Neuronal stem cell (in vitro differentiated cells): ENCODE measurements around the gene GREB1.
A peak's percentile ranks its signal among the peaks of the same experiment; 100 is the strongest.

ENCODE experiments used
- DNase-seq: peaks from one replicate; pipeline ENCODE4 v3.0.0-alpha.2; 2013; ENCODE audit warnings: low spot score
- H2AFZ ChIP-seq: one replicate; pipeline ENCODE4 v1.6.1; 2013; ENCODE audit warnings: mild to moderate bottlenecking, low read length, inconsistent platforms
- H2AK5ac ChIP-seq: 2 replicates; pipeline ENCODE4 v1.6.1; 2013; ENCODE audit warnings: low read depth, mild to moderate bottlenecking, inconsistent platforms, low read length, moderate library complexity, mixed read lengths
- H2BK120ac ChIP-seq: 2 replicates; pipeline ENCODE4 v1.6.1; 2013; ENCODE audit warnings: low read depth, mild to moderate bottlenecking, inconsistent platforms, low read length, moderate library complexity, mixed read lengths
- H2BK12ac ChIP-seq: one replicate; pipeline ENCODE4 v1.6.1; 2013; ENCODE audit warnings: low read length, inconsistent platforms
- H2BK15ac ChIP-seq: 2 replicates; pipeline ENCODE4 v1.6.1; 2013; ENCODE audit warnings: mild to moderate bottlenecking, low read length, inconsistent platforms, mixed read lengths
- H2BK5ac ChIP-seq: one replicate; pipeline ENCODE4 v1.6.1; 2013; ENCODE audit warnings: inconsistent platforms, mild to moderate bottlenecking, low read length, moderate library complexity
- H3K14ac ChIP-seq: one replicate; pipeline ENCODE4 v1.6.1; 2013; ENCODE audit warnings: low read length, inconsistent platforms
- H3K18ac ChIP-seq: 2 replicates; pipeline ENCODE4 v1.6.1; 2013; ENCODE audit warnings: low read length, inconsistent platforms
- H3K23ac ChIP-seq: 2 replicates; pipeline ENCODE4 v1.6.1; 2013; ENCODE audit warnings: low read depth, mild to moderate bottlenecking, mixed read lengths, low read length, inconsistent platforms; ENCODE audit not compliant: poor library complexity
- H3K27ac ChIP-seq: replicated peaks from 3 replicates; pipeline ENCODE4 v1.5.1; 2013; ENCODE audit warnings: low read length, inconsistent platforms
- H3K27me3 ChIP-seq, 3 experiments: 2 replicates each; pipeline ENCODE4 v1.6.1; 2013; ENCODE audit warnings: low read length in 3 of 3, mild to moderate bottlenecking in 2 of 3, inconsistent platforms in 1 of 3, low read depth in 1 of 3, mixed read lengths in 1 of 3, moderate library complexity in 1 of 3; ENCODE audit not compliant: control insufficient read depth in 3 of 3, insufficient read depth in 3 of 3
- H3K36me3 ChIP-seq, 2 donors: replicated peaks in 1 of 2; 2 replicates each; pipeline ENCODE4 v1.6.1; 2013; ENCODE audit warnings: low read length in 2 of 2; ENCODE audit not compliant: control insufficient read depth in 2 of 2, insufficient read depth in 2 of 2
- H3K4ac ChIP-seq: 2 replicates; pipeline ENCODE4 v1.6.1; 2013; ENCODE audit warnings: inconsistent platforms, mild to moderate bottlenecking, low read length, moderate library complexity
- H3K4me1 ChIP-seq, 2 donors: 1 replicate in 1 of 2; 2 replicates in 1 of 2; pipeline ENCODE4 v1.6.1; 2013; ENCODE audit warnings: low read length in 2 of 2, low read depth in 1 of 2; ENCODE audit not compliant: control insufficient read depth in 2 of 2, insufficient read depth in 1 of 2
- H3K4me2 ChIP-seq: one replicate; pipeline ENCODE4 v1.6.1; 2013; ENCODE audit warnings: mild to moderate bottlenecking, low read length, inconsistent platforms; ENCODE audit not compliant: insufficient read depth, poor library complexity, severe bottlenecking
- H3K4me3 ChIP-seq, 2 donors: 2 replicates each; pipeline ENCODE4 v1.5.1; 2013; ENCODE audit warnings: low read length in 2 of 2, mild to moderate bottlenecking in 2 of 2, inconsistent platforms in 1 of 2, moderate library complexity in 1 of 2
- H3K79me1 ChIP-seq: one replicate; pipeline ENCODE4 v1.6.1; 2013; ENCODE audit warnings: low read depth, mild to moderate bottlenecking, inconsistent platforms, low read length, moderate library complexity
- H3K9ac ChIP-seq: one replicate; pipeline ENCODE4 v1.6.1; 2013; ENCODE audit warnings: mild to moderate bottlenecking, low read depth, low read length, inconsistent platforms; ENCODE audit not compliant: poor library complexity
- H3K9me3 ChIP-seq, 2 donors: replicated peaks in 1 of 2; 2 replicates each; pipeline versions ENCODE3 to v1.6.1; 2013; ENCODE audit warnings: low read length in 2 of 2, mild to moderate bottlenecking in 2 of 2, inconsistent platforms in 1 of 2, low read depth in 1 of 2, mixed read lengths in 1 of 2, moderate library complexity in 1 of 2; ENCODE audit not compliant: control insufficient read depth in 2 of 2, insufficient read depth in 1 of 2
- H4K8ac ChIP-seq: one replicate; pipeline ENCODE4 v1.6.1; 2013; ENCODE audit warnings: low read depth, mild to moderate bottlenecking, inconsistent platforms, low read length, moderate library complexity
- H4K91ac ChIP-seq: one replicate; pipeline ENCODE4 v1.6.1; 2013; ENCODE audit warnings: low read length, low read depth, mild to moderate bottlenecking, inconsistent platforms; ENCODE audit not compliant: poor library complexity
- WGBS, 2 donors: extraction: QIAGEN DNeasy Blood & Tissue Kit; methylation state at CpG; one replicate each; pipeline ENCODE4 v1.1.7; 2013; ENCODE audit warnings: missing lambda C conversion rate in 2 of 2, mixed read lengths in 1 of 2; ENCODE audit not compliant: insufficient read length in 2 of 2, insufficient replicate concordance in 1 of 2; ENCODE audit errors: extremely low coverage in 2 of 2; 5-methylcytosine and 5-hydroxymethylcytosine counted together

GREB1 gene

GRCh38 chr2:11505652-11506610 lies 27.9 kb upstream of the GREB1 start:
- WGBS, 2 donors = no CpG with 5 or more reads among the region's 11 CpGs
- Histone ChIP-seq H2BK15ac (no peak overlapping the region), H3K27me3 (no peaks in the 10 kb centered on the region), H2BK12ac (no peak overlapping the region), H3K27ac (no peak overlapping the region), H3K79me1 (peaks cover 4% of the 10 kb centered on the region), H3K9ac (no peak overlapping the region), H3K9me3 (peaks cover 8 to 32% of the 10 kb centered on the region in 2 donors), H3K4me3 (peak overlapping the region in 1 of 2 donors; percentile 9), H3K4ac (no peak overlapping the region), H4K91ac (no peak overlapping the region), H3K36me3 (peaks cover 2 to 85% of the 10 kb centered on the region in 2 donors), H2AFZ (no peak overlapping the region), H2AK5ac (no peak overlapping the region), H2BK120ac (no peak overlapping the region), H3K18ac (no peak overlapping the region), H3K14ac (no peak overlapping the region), H2BK5ac (no peak overlapping the region), H3K23ac (no peak overlapping the region), H4K8ac (no peak overlapping the region), H3K4me1 (peaks cover 0 to 2% of the 10 kb centered on the region in 2 donors), H3K4me2 (no peak overlapping the region)
- DNase-seq = no peak

- Histone ChIP-seq H3K23ac (no peak overlapping the region), H3K4me3 (no peak overlapping the region), H3K4ac (no peak overlapping the region), H3K27me3 (no peaks in the 10 kb centered on the region), H2BK15ac (no peak overlapping the region), H3K18ac (no peak overlapping the region), H2BK120ac (no peak overlapping the region), H3K9ac (no peak overlapping the region), H4K8ac (no peak overlapping the region), H3K4me2 (no peak overlapping the region), H3K27ac (no peak overlapping the region), H2BK5ac (no peak overlapping the region), H2AFZ (no peak overlapping the region), H3K79me1 (peaks cover 4% of the 10 kb centered on the region), H3K9me3 (peaks cover 8 to 32% of the 10 kb centered on the region in 2 donors), H4K91ac (no peak overlapping the region), H2AK5ac (no peak overlapping the region), H3K36me3 (peaks cover 2 to 86% of the 10 kb centered on the region in 2 donors), H3K14ac (no peak overlapping the region), H2BK12ac (no peak overlapping the region), H3K4me1 (peaks cover 3 to 5% of the 10 kb centered on the region in 2 donors)
- DNase-seq = no peak
- no CpG with 5 or more reads among the region's 3 CpGs for WGBS, 2 donors
These were observed 27.3 kb upstream of the GREB1 start for GRCh38 chr2:11506611-11506969.

- Histone ChIP-seq H3K4me3 (no peak overlapping the region), H3K4ac (no peak overlapping the region), H4K91ac (no peak overlapping the region), H3K14ac (no peak overlapping the region), H3K23ac (no peak overlapping the region), H3K27ac (no peak overlapping the region), H3K79me1 (peaks cover 4% of the 10 kb centered on the region), H2AK5ac (no peak overlapping the region), H2AFZ (no peak overlapping the region), H3K9me3 (peaks cover 8 to 26% of the 10 kb centered on the region in 2 donors), H3K4me1 (peaks cover 7% of the 10 kb centered on the region in 2 donors), H2BK5ac (no peak overlapping the region), H3K9ac (no peak overlapping the region), H4K8ac (no peak overlapping the region), H3K18ac (no peak overlapping the region), H2BK15ac (no peak overlapping the region), H3K4me2 (no peak overlapping the region), H2BK120ac (no peak overlapping the region), H3K36me3 (peaks cover 2 to 88% of the 10 kb centered on the region in 2 donors), H2BK12ac (no peak overlapping the region), H3K27me3 (no peaks in the 10 kb centered on the region)
- WGBS, 2 donors = no CpG with 5 or more reads among the region's 2 CpGs
- no peak for DNase-seq
These were observed 26.3 kb upstream of the GREB1 start for GRCh38 chr2:11507517-11507916.

GRCh38 chr2:11508279-11508678 lies 25.6 kb upstream of the GREB1 start:
- Histone ChIP-seq H3K4me2 (no peak overlapping the region), H3K4ac (no peak overlapping the region), H4K8ac (no peak overlapping the region), H3K27ac (no peak overlapping the region), H2BK12ac (no peak overlapping the region), H3K18ac (no peak overlapping the region), H3K27me3 (no peaks in the 10 kb centered on the region), H2AK5ac (no peak overlapping the region), H2BK15ac (no peak overlapping the region), H3K9me3 (peaks cover 3 to 19% of the 10 kb centered on the region in 2 donors), H4K91ac (no peak overlapping the region), H2AFZ (no peak overlapping the region), H3K4me3 (no peak overlapping the region), H2BK120ac (no peak overlapping the region), H3K4me1 (peaks cover 7 to 10% of the 10 kb centered on the region in 2 donors), H2BK5ac (no peak overlapping the region), H3K23ac (no peak overlapping the region), H3K9ac (no peak overlapping the region), H3K14ac (no peak overlapping the region), H3K36me3 (peaks cover 0 to 88% of the 10 kb centered on the region in 2 donors), H3K79me1 (peaks cover 4% of the 10 kb centered on the region)
- DNase-seq = no peak
- no CpG with 5 or more reads among the region's 8 CpGs for WGBS, 2 donors
